Lower lobe of right lung (tissue), 2 donors: ENCODE data around the gene SDK1. TPM values are rescaled to one million over a fixed set of nuclear protein-coding genes. Genes with fewer than 3 reads are reported as not detected.
A peak's percentile ranks its signal among the peaks of the same experiment; 100 is the strongest.

ENCODE experiments used
- ATAC-seq, 2 donors: fragments of 200-7000 bp; cut with Tn5 transposase; one replicate each; pipeline ENCODE4 v1.9.1; 2020 to 2022; ENCODE audit warnings: mild to moderate bottlenecking in 2 of 2, moderate library complexity in 2 of 2
- DNase-seq: peaks from one replicate; pipeline ENCODE4 v3.0.0-alpha.2; 2020
- H3K27ac ChIP-seq: fragments of 200-600 bp; one replicate; pipeline ENCODE4 v1.8.0; 2022
- H3K27me3 ChIP-seq: fragments of 200-600 bp; one replicate; pipeline ENCODE4 v1.8.0; 2022; ENCODE audit warnings: low read depth
- H3K36me3 ChIP-seq: fragments of 200-600 bp; one replicate; pipeline ENCODE4 v1.8.0; 2022; ENCODE audit warnings: mild to moderate bottlenecking
- H3K4me1 ChIP-seq: fragments of 200-600 bp; one replicate; pipeline ENCODE4 v1.8.0; 2022
- H3K4me3 ChIP-seq: fragments of 200-600 bp; one replicate; pipeline ENCODE4 v1.8.0; 2022; ENCODE audit warnings: mild to moderate bottlenecking
- H3K9me3 ChIP-seq: fragments of 200-600 bp; one replicate; pipeline ENCODE4 v1.8.0; 2022
- intact Hi-C: fragments of 100-400 bp; cut with DNase I; formaldehyde crosslinking; loops from one replicate; pipeline ENCODE4 v1.11.0; 2022
- total RNA-seq: library from RNA; stranded (reverse); fragmentation: NEBNext Ultra II Directional; extraction: Animal tissue kit (Norgen Biotek cat#: 25700); gene quantifications from one replicate; pipeline ENCODE4 v1.2.1, GENCODE V29; 2021
- TF ChIP-seq, protein P1 (sequence below): fragments of 200-600 bp; IDR thresholded peaks from one replicate; pipeline ENCODE4 v1.8.0; 2022; ENCODE audit warnings: antibody characterized with exemption, mild to moderate bottlenecking
- donor health status: DM: no; HTN: yes; CAD: no; lungs with severe emphysema.

SDK1 gene
- total RNA-seq, 1 donor from 2014 or later = 10.0 TPM

DNA sequence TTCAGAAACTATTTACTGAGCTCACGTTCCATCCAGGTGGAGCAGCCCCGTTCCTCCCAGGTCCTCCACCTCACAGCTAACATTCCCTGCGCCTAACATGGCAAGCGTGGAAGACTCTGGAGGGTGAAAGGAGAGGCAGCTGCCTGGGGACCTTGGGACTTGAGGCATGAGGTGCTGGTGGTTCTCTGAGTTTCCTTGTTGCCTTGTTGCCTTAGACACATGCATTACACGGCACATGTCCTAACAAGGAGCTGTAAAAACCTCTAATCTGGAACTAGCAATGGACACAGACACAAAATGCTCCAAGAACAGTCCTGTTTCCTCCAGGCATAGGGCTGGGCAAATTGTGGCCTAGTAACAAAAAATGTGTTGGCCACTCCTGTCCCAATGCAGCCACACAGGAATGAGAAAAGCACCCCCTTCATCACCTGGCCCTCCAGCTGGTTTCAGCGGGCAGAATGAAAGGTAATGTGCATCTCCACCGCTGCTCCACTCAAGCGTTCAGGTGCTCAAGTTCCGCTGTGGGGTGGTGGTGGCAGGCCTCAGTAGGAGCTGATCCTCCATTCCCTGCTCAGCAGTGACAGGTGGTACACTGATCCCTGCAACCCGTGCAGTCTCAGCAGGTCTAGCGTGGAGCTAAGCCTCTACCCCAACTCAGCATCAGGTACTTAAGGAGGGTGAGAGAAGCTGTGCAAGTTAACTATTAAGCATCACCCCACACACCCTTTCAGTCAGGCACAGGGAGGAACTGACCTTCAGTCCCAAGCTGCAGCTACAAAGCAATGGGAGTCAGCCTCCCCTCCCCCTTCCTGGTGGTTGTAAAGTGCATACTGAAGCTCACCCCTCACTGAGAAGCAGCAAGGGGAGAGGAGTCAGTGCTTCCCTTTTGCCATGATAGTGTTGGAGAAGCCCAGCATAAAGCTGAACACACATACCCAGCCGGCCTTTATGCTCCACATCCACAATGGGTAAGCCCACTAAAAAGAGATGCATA, 382.8 kb downstream of the SDK1 start:
- intact Hi-C loops = no loop called here
- Histone ChIP-seq H3K27ac (no peak overlapping the region), H3K27me3 (no peaks in the 10 kb centered on the region), H3K9me3 (no peaks in the 10 kb centered on the region), H3K36me3 (no peaks in the 10 kb centered on the region), H3K4me1 (no peaks in the 10 kb centered on the region), H3K4me3 (no peak overlapping the region)
- ATAC-seq = no peak
- no peak for DNase-seq
- TF ChIP-seq, protein P1, sequence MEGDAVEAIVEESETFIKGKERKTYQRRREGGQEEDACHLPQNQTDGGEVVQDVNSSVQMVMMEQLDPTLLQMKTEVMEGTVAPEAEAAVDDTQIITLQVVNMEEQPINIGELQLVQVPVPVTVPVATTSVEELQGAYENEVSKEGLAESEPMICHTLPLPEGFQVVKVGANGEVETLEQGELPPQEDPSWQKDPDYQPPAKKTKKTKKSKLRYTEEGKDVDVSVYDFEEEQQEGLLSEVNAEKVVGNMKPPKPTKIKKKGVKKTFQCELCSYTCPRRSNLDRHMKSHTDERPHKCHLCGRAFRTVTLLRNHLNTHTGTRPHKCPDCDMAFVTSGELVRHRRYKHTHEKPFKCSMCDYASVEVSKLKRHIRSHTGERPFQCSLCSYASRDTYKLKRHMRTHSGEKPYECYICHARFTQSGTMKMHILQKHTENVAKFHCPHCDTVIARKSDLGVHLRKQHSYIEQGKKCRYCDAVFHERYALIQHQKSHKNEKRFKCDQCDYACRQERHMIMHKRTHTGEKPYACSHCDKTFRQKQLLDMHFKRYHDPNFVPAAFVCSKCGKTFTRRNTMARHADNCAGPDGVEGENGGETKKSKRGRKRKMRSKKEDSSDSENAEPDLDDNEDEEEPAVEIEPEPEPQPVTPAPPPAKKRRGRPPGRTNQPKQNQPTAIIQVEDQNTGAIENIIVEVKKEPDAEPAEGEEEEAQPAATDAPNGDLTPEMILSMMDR = no peak

DNA sequence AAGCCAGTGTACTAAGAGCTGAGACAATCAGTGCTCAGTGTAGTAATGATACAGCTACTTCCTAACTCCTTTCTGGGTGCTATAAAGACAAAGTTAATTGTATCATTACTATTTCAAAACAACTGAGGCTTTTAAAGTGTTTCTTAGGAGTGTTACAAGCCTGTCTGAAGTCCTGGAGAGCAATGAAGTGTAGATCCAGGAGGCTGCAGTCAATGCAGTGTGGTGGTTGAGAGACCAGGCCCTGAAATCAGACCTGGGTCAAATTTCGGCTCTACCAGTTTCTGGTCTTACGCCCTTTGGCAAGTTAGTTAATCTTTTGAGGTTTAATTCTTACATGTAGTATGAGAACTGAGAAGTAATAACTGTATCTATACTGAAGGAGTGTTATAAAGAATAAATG, 387.0 kb downstream of the SDK1 start:
- intact Hi-C loops = no loop called here
- no peak for ATAC-seq
- H3K27me3 ChIP-seq = no peaks in the 10 kb centered on the region

DNA sequence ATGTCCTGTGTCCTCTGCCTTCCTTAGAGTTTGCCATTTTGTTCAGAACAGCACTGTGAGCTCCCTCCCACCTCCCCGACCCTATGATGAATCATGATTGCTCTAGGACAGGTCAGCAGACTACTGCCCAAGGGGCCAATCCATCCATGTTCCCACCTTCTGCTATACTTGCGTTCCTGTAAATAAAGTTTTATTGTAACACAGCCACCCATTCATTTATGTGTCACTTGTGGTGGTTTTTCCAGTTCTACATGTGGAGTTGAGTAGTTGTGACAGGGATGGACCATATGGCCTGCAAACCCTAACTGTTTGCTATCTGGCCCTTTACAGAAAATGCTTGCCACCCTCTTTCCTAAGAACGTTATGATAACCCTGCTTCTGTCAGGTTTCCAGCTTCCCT, 387.8 kb downstream of the SDK1 start:
- Histone ChIP-seq H3K36me3 (no peaks in the 10 kb centered on the region), H3K4me1 (no peaks in the 10 kb centered on the region), H3K27ac (no peak overlapping the region), H3K27me3 (no peaks in the 10 kb centered on the region), H3K9me3 (no peaks in the 10 kb centered on the region), H3K4me3 (no peak overlapping the region)
- intact Hi-C loops = no loop called here
- DNase-seq (no peak), ATAC-seq (no peak)
- TF ChIP-seq, protein P1 = no peak

More for the DNA sequence above, 387.0 kb downstream of the SDK1 start:
- Histone ChIP-seq H3K36me3 (no peaks in the 10 kb centered on the region), H3K4me3 (no peak overlapping the region), H3K4me1 (no peaks in the 10 kb centered on the region), H3K27ac (no peak overlapping the region), H3K9me3 (no peaks in the 10 kb centered on the region)
- no peak for DNase-seq
- TF ChIP-seq, protein P1 = no peak

DNA sequence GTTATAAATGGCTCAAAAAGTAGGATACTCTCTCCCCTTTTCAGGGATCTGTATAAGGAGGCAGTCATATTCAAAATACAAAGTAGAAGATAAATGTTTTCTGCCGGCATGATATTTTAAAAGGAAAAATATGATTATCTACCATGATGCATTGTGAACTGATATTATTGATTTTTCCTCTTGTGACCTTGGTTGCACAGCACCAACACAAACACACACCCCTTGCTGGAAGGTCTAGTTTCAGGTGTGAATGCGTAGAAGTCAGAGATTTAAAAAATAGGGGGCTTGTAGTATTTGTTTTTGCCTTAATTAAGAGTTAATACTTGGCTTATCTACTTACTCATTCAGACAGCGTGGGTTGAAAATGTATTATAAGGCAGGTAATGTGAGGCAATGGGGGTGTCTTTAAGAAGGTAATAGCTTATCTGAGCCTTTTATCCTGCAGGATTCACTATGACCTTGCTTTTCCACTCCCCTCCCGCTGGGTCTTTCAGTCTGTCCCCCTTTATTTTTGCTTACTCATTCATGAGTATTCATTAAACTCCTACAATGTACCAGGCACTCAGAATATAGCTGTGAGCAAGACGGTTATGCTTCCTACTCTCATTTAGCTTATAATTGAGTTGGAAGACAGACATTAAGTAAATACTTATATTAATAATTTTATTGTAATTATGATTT, 390.6 kb downstream of the SDK1 start:
- intact Hi-C loops = no loop called here
- H3K4me3 ChIP-seq = no peak overlapping the region
- no peaks in the 10 kb centered on the region for H3K27me3 ChIP-seq
- TF ChIP-seq, protein P1 = no peak
- no peak for DNase-seq
- ATAC-seq = no peak
- no peak overlapping the region for H3K27ac ChIP-seq
- H3K9me3 ChIP-seq = no peaks in the 10 kb centered on the region
- no peaks in the 10 kb centered on the region for H3K36me3 ChIP-seq
- no peaks in the 10 kb centered on the region for H3K4me1 ChIP-seq

DNA sequence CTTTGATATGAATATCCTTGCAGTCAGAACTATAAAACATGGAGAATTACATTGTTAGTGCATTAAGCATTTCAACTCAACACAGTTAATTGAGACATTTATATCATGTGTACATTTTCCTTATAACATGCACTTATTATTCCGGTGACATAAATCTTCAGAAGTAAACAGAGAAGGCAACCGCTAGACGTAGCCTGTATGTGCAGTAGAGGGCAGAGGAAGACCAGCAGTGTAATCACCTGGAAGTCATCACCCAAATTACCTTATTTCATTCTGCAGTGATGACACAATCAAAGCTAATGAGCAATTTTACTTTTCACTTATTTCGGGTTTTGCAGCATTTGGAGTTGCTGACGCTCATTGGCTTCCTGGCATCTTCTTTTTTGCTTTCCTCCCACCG, 394.6 kb downstream of the SDK1 start:
- Histone ChIP-seq H3K27me3 (no peaks in the 10 kb centered on the region), H3K9me3 (no peaks in the 10 kb centered on the region), H3K27ac (no peak overlapping the region), H3K4me3 (no peak overlapping the region), H3K36me3 (no peaks in the 10 kb centered on the region), H3K4me1 (no peaks in the 10 kb centered on the region)
- DNase-seq (no peak), ATAC-seq (no peak)
- intact Hi-C loops = no loop called here
- TF ChIP-seq, protein P1 = peak; percentile 25
